Choroid plexus epithelial cell (primary cell): Measurements from ENCODE around the gene SLC15A1.

ENCODE experiments used
- DNase-seq: peaks from one replicate; pipeline ENCODE4 v3.0.0-alpha.2; 2010; ENCODE audit warnings: low read depth
- H3K4me3 ChIP-seq: 2 replicates; pipeline ENCODE4 v1.5.1; 2011; ENCODE audit warnings: low read depth, mild to moderate bottlenecking, control low read depth, low read length, moderate library complexity
- CTCF ChIP-seq: conservative IDR thresholded peaks from 2 replicates; pipeline ENCODE4 v1.5.1; 2011; ENCODE audit warnings: low read depth, mild to moderate bottlenecking, control low read depth, inconsistent platforms, low read length, moderate library complexity

SLC15A1 gene

GRCh38 chr13:98796798-98797197 lies 44.3 kb upstream of the SLC15A1 start:
- H3K4me3 ChIP-seq: no peak overlapping the region
- DNase-seq: no peak
- TF ChIP-seq CTCF: no peak

GRCh38 chr13:98796191-98796590 lies 43.7 kb upstream of the SLC15A1 start:
- TF ChIP-seq CTCF: no peak
- DNase-seq: no peak
- H3K4me3 ChIP-seq: no peak overlapping the region

GRCh38 chr13:98795220-98795619 lies 42.7 kb upstream of the SLC15A1 start:
- DNase-seq: no peak
- no peak for TF ChIP-seq CTCF
- no peak overlapping the region for H3K4me3 ChIP-seq

GRCh38 chr13:98794498-98794897 lies 42.0 kb upstream of the SLC15A1 start:
- H3K4me3 ChIP-seq: no peak overlapping the region
- TF ChIP-seq CTCF: no peak
- DNase-seq: no peak

GRCh38 chr13:98792785-98793495 lies 40.5 kb upstream of the SLC15A1 start:
- no peak for DNase-seq
- no peak overlapping the region for H3K4me3 ChIP-seq
- TF ChIP-seq CTCF: no peak

GRCh38 chr13:98792321-98792720 lies 39.8 kb upstream of the SLC15A1 start:
- TF ChIP-seq CTCF: no peak
- no peak for DNase-seq
- no peak overlapping the region for H3K4me3 ChIP-seq

GRCh38 chr13:98791611-98792010 lies 39.1 kb upstream of the SLC15A1 start:
- DNase-seq: no peak
- TF ChIP-seq CTCF: no peak
- H3K4me3 ChIP-seq: no peak overlapping the region
